Superior temporal gyrus (tissue), 1 donor: ENCODE measurements around the gene STK25.
"Not testable (repeated sequence)": the region's sequence is repeated elsewhere in the genome, so short reads cannot be mapped to it uniquely, and the experiment has no call there.

Experiments
- DNase-seq: peaks from one replicate; pipeline ENCODE4 v3.0.0-alpha.2; 2016; ENCODE audit errors: extremely low spot score

Gene STK25

GRCh38 chr2:241509155-241509784 is 886 bp upstream of the STK25 start:
- no peak for DNase-seq

GRCh38 chr2:241507430-241508239 is 749 bp downstream of the STK25 start:
- no peak for DNase-seq

- no peak for DNase-seq
These were observed 1.5 kb downstream of the STK25 start for GRCh38 chr2:241506793-241507429.

GRCh38 chr2:241506317-241506716 is 2.1 kb downstream of the STK25 start:
- DNase-seq = not testable (repeated sequence)

GRCh38 chr2:241505781-241506201 is 2.6 kb downstream of the STK25 start:
- DNase-seq = no peak

GRCh38 chr2:241505086-241505780 is 3.2 kb downstream of the STK25 start:
- no peak for DNase-seq

GRCh38 chr2:241503776-241504392 is 4.5 kb downstream of the STK25 start:
- DNase-seq = no peak

GRCh38 chr2:241502281-241502680 is 6.1 kb downstream of the STK25 start:
- no peak for DNase-seq

GRCh38 chr2:241501551-241501950 is 6.8 kb downstream of the STK25 start:
- no peak for DNase-seq

- DNase-seq = no peak
These were observed 7.3 kb downstream of the STK25 start for GRCh38 chr2:241501099-241501541.

- DNase-seq = no peak
These were observed 7.9 kb downstream of the STK25 start for GRCh38 chr2:241500431-241500975.

GRCh38 chr2:241500016-241500415 is 8.4 kb downstream of the STK25 start:
- no peak for DNase-seq

- DNase-seq = no peak
These were observed 9.0 kb downstream of the STK25 start for GRCh38 chr2:241499146-241499965.

GRCh38 chr2:241498115-241499070 is 10.0 kb downstream of the STK25 start:
- DNase-seq = no peak

- DNase-seq = no peak
These were observed 11.2 kb downstream of the STK25 start for GRCh38 chr2:241496904-241497877.

- no peak for DNase-seq
These were observed 12.2 kb downstream of the STK25 start for GRCh38 chr2:241496003-241496707.
